CD14-positive monocyte (primary cell): ENCODE results near the gene HNRNPH1. TPM values are rescaled to one million over a fixed set of nuclear protein-coding genes. Genes with fewer than 3 reads are reported as not detected.

Source experiments
- DNase-seq, 3 donors: peaks; one replicate each; pipeline ENCODE4 v3.0.0-alpha.2; 2011 to 2022
- H2AFZ ChIP-seq: 2 replicates; pipeline ENCODE4 v1.6.0; 2012; ENCODE audit warnings: mild to moderate bottlenecking, low read depth, low read length, inconsistent platforms; ENCODE audit not compliant: insufficient read depth, poor library complexity, severe bottlenecking
- H3K27ac ChIP-seq, 2 donors: 1 replicate in 1 of 2; 2 replicates in 1 of 2; pipeline ENCODE4 v1.5.1; 2012 to 2013; ENCODE audit warnings: low read length in 2 of 2, control low read depth in 1 of 2, inconsistent platforms in 1 of 2, low read depth in 1 of 2, mild to moderate bottlenecking in 1 of 2
- H3K27me3 ChIP-seq, 2 donors: one replicate each; pipeline versions ENCODE4 v1.6.0 to v1.6.1; 2011 to 2013; ENCODE audit warnings: low read length in 2 of 2; ENCODE audit not compliant: control insufficient read depth in 2 of 2, insufficient read depth in 2 of 2
- H3K36me3 ChIP-seq, 2 donors: replicated peaks in 1 of 2; 1 replicate in 1 of 2; 2 replicates in 1 of 2; pipeline versions ENCODE4 v1.5.1 to v1.6.1; 2012 to 2013; ENCODE audit warnings: low read length in 2 of 2, control low read depth in 1 of 2, inconsistent platforms in 1 of 2, mild to moderate bottlenecking in 1 of 2; ENCODE audit not compliant: insufficient read depth in 2 of 2, control insufficient read depth in 1 of 2
- H3K4me1 ChIP-seq, 2 donors: 1 replicate in 1 of 2; 2 replicates in 1 of 2; pipeline versions ENCODE4 v1.5.1 to v1.6.1; 2012 to 2013; ENCODE audit warnings: low read length in 2 of 2, control low read depth in 1 of 2, inconsistent platforms in 1 of 2, mild to moderate bottlenecking in 1 of 2, moderate library complexity in 1 of 2; ENCODE audit not compliant: insufficient read depth in 2 of 2, control insufficient read depth in 1 of 2
- H3K4me2 ChIP-seq: replicated peaks from 2 replicates; pipeline ENCODE3; 2012; ENCODE audit warnings: low read length, moderate library complexity, mild to moderate bottlenecking; ENCODE audit not compliant: poor library complexity, severe bottlenecking; ENCODE audit errors: extremely low read depth
- H3K4me3 ChIP-seq, 3 experiments: fragments of 200-600 bp in 1 of 3; sonication (generic) in 1 of 3; replicated peaks in 1 of 3; 1 replicate in 2 of 3; 2 replicates in 1 of 3; pipeline ENCODE4 v1.5.1; 2011 to 2013; ENCODE audit warnings: low read length in 3 of 3, mild to moderate bottlenecking in 3 of 3, control low read depth in 2 of 3, low read depth in 2 of 3, inconsistent platforms in 1 of 3, moderate library complexity in 1 of 3
- H3K79me2 ChIP-seq: 2 replicates; pipeline ENCODE4 v1.6.0; 2012; ENCODE audit warnings: mild to moderate bottlenecking, control low read depth, inconsistent platforms, low read length, moderate library complexity; ENCODE audit not compliant: insufficient read depth
- H3K9ac ChIP-seq: 2 replicates; pipeline ENCODE4 v1.6.0; 2017; ENCODE audit warnings: low read length, mild to moderate bottlenecking; ENCODE audit not compliant: insufficient read depth, poor library complexity, severe bottlenecking
- H3K9me3 ChIP-seq, 2 donors: replicated peaks in 1 of 2; 1 replicate in 1 of 2; 2 replicates in 1 of 2; pipeline versions ENCODE4 v1.5.1 to v1.6.1; 2012 to 2013; ENCODE audit warnings: low read length in 2 of 2, control low read depth in 1 of 2; ENCODE audit not compliant: control insufficient read depth in 1 of 2, insufficient read depth in 1 of 2
- H4K20me1 ChIP-seq: 2 replicates; pipeline ENCODE4 v1.6.0; 2012; ENCODE audit warnings: mild to moderate bottlenecking, low read length, control low read depth, moderate library complexity; ENCODE audit not compliant: insufficient read depth
- H3K27ac Mint-ChIP-seq, 7 donors: one replicate each; pipeline ENCODE4 v1.8.0; 2020; ENCODE audit warnings: mild to moderate bottlenecking in 7 of 7, mixed read lengths in 7 of 7, moderate library complexity in 6 of 7, inconsistent platforms in 2 of 7
- H3K27me3 Mint-ChIP-seq, 3 donors: one replicate each; pipeline ENCODE4 v1.8.0; 2021 to 2022; ENCODE audit warnings: low read depth in 3 of 3, mild to moderate bottlenecking in 3 of 3, mixed read lengths in 3 of 3, moderate library complexity in 3 of 3, inconsistent platforms in 1 of 3
- H3K36me3 Mint-ChIP-seq, 2 donors: one replicate each; pipeline ENCODE4 v1.8.0; 2020; ENCODE audit warnings: mixed read lengths in 2 of 2, inconsistent platforms in 1 of 2, mild to moderate bottlenecking in 1 of 2
- H3K4me1 Mint-ChIP-seq: one replicate; pipeline ENCODE4 v1.8.0; 2020; ENCODE audit warnings: mild to moderate bottlenecking, mixed read lengths
- H3K4me3 Mint-ChIP-seq, 2 donors: one replicate each; pipeline ENCODE4 v1.8.0; 2020; ENCODE audit warnings: mild to moderate bottlenecking in 2 of 2, mixed read lengths in 2 of 2, moderate library complexity in 1 of 2
- H3K9me3 Mint-ChIP-seq, 7 donors: one replicate each; pipeline ENCODE4 v1.8.0; 2020 to 2022; ENCODE audit warnings: mixed read lengths in 7 of 7, mild to moderate bottlenecking in 6 of 7, moderate library complexity in 6 of 7, inconsistent platforms in 2 of 7
- WGBS: methylation state at CpG from one replicate; pipeline ENCODE4 v1.1.5; 2013; ENCODE audit warnings: missing lambda C conversion rate; ENCODE audit not compliant: insufficient coverage; 5-methylcytosine and 5-hydroxymethylcytosine counted together
- intact Hi-C, 2 donors: fragments of 100-400 bp; cut with micrococcal nuclease; formaldehyde crosslinking; loops; one replicate each; pipeline versions ENCODE4 v1.15.0 to v1.15.1; 2023
- polyA plus RNA-seq, 3 donors: library from polyadenylated mRNA; depleted of rRNA in 1 of 3; unstranded in 2 of 3; stranded (reverse) in 1 of 3; fragments of 300-500 nt in 2 of 3; fragments of >200 nt in 1 of 3; fragmentation: Illumina TruSeq in 2 of 3; gene quantifications; 1 replicate in 2 of 3; 2 replicates in 1 of 3; pipeline ENCODE4 v1.2.3, GENCODE V29; 2012 to 2021
- TF ChIP-seq, protein P1 (sequence below): fragments of 200-600 bp; IDR thresholded peaks from one replicate; pipeline ENCODE4 v1.8.0; 2022; ENCODE audit warnings: antibody characterized with exemption, mild to moderate bottlenecking

HNRNPH1 gene
- polyA plus RNA-seq, 3 donors: 47.4 to 522 (median 51.9) TPM

DNA sequence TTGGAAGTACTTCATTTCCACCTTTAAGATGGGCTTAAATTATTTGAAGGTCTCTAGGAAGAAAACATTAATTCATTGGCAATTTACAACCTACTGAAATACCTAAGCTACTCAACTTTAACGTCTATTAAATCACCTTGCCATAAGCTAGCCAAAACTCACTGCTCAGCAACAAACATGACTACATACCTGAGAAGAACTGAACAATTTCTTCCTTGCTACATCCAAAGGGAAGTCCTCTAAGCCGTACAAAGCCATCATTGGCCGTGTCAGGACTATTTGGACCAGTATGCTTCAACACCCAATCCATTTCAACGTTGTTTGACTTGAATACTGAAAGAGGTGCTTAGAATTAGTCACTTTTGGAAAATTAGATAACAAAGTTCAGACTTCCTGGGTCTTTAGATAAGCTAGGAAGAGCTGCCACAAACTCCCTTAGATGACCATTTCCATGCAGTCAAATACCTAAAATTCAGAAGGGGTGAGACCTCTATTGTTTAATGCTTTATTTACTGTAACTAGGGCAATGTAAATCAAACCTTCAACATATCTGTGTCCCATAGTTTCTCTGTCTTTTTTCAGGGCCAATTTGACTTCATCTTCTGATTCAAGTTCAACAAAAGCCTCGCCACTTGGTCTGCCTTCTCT lies 2.6 kb downstream of the HNRNPH1 start:
- TF ChIP-seq, protein P1, sequence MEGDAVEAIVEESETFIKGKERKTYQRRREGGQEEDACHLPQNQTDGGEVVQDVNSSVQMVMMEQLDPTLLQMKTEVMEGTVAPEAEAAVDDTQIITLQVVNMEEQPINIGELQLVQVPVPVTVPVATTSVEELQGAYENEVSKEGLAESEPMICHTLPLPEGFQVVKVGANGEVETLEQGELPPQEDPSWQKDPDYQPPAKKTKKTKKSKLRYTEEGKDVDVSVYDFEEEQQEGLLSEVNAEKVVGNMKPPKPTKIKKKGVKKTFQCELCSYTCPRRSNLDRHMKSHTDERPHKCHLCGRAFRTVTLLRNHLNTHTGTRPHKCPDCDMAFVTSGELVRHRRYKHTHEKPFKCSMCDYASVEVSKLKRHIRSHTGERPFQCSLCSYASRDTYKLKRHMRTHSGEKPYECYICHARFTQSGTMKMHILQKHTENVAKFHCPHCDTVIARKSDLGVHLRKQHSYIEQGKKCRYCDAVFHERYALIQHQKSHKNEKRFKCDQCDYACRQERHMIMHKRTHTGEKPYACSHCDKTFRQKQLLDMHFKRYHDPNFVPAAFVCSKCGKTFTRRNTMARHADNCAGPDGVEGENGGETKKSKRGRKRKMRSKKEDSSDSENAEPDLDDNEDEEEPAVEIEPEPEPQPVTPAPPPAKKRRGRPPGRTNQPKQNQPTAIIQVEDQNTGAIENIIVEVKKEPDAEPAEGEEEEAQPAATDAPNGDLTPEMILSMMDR: no peak
- Mint-ChIP-seq H3K4me3 (peak overlapping the region; percentile 91 to 94), H3K36me3 (peaks cover 55 to 63% of the 10 kb centered on the region in 2 donors), H3K27ac (peak overlapping the region; percentile 11 to 99 (median 89)), H3K4me1 (peaks cover 41% of the 10 kb centered on the region), H3K9me3 (no peaks in the 10 kb centered on the region), H3K27me3 (no peaks in the 10 kb centered on the region)
- 40% methylated on average over 2 of the region's 5 CpGs for WGBS
- Histone ChIP-seq H3K27me3 (no peaks in the 10 kb centered on the region), H4K20me1 (peaks cover 73% of the 10 kb centered on the region), H3K9me3 (no peaks in the 10 kb centered on the region), H3K4me3 (peak overlapping the region in 2 of 3 experiments; percentile 95 to 99), H3K4me1 (peaks cover 37 to 53% of the 10 kb centered on the region in 2 donors), H3K4me2 (peak overlapping the region; percentile 84), H3K9ac (no peak overlapping the region), H3K27ac (peak overlapping the region in 1 of 2 donors; percentile 78), H3K36me3 (peaks cover 61 to 63% of the 10 kb centered on the region in 2 donors), H3K79me2 (peaks cover 85% of the 10 kb centered on the region), H2AFZ (no peak overlapping the region)
- intact Hi-C loops: loop anchor here in 1 of 2 donors (5.0 to 10.0 kb wide), 4 partner anchors 66 to 204 kb away; partner anchors contain the start of genes CANX, RUFY1 and SQSTM1
- no peak for DNase-seq

- Histone ChIP-seq H3K4me3 (peak overlapping the region in 2 of 3 experiments; percentile 6 to 99), H3K36me3 (peaks cover 66 to 68% of the 10 kb centered on the region in 2 donors), H3K27me3 (no peaks in the 10 kb centered on the region), H3K79me2 (peaks cover 90% of the 10 kb centered on the region), H2AFZ (no peak overlapping the region), H4K20me1 (peaks cover 78% of the 10 kb centered on the region), H3K4me1 (peaks cover 37 to 53% of the 10 kb centered on the region in 2 donors), H3K27ac (peak overlapping the region in 1 of 2 donors; percentile 78), H3K9ac (no peak overlapping the region), H3K9me3 (no peaks in the 10 kb centered on the region), H3K4me2 (peak overlapping the region; percentile 84)
- peak in 2 of 3 donors; percentile 29 to 40 for DNase-seq
- TF ChIP-seq, protein P1: no peak
- Mint-ChIP-seq H3K27ac (peak overlapping the region; percentile 11 to 96 (median 55)), H3K4me3 (peak overlapping the region; percentile 91 to 94), H3K27me3 (no peaks in the 10 kb centered on the region), H3K4me1 (peaks cover 41% of the 10 kb centered on the region), H3K36me3 (peaks cover 60 to 67% of the 10 kb centered on the region in 2 donors), H3K9me3 (no peaks in the 10 kb centered on the region)
- intact Hi-C loops: loop anchor here in 1 of 2 donors (5.0 to 10.0 kb wide), 4 partner anchors 65 to 205 kb away; partner anchors contain the start of genes CANX, RUFY1 and SQSTM1
- no CpG with 5 or more reads among the region's 3 CpGs for WGBS
These were observed 3.2 kb downstream of the HNRNPH1 start for GRCh38 chr5:179620293-179620692.
